CD14-positive monocyte (primary cell): Measurements from ENCODE around the gene PUS1. TPM values are rescaled to one million over a fixed set of nuclear protein-coding genes. Genes with fewer than 3 reads are reported as not detected.

ENCODE experiments used
- DNase-seq, 3 donors: peaks; one replicate each; pipeline ENCODE4 v3.0.0-alpha.2; 2011 to 2022
- H2AFZ ChIP-seq: 2 replicates; pipeline ENCODE4 v1.6.0; 2012; ENCODE audit warnings: mild to moderate bottlenecking, low read depth, low read length, inconsistent platforms; ENCODE audit not compliant: insufficient read depth, poor library complexity, severe bottlenecking
- H3K27ac ChIP-seq, 2 donors: 1 replicate in 1 of 2; 2 replicates in 1 of 2; pipeline ENCODE4 v1.5.1; 2012 to 2013; ENCODE audit warnings: low read length in 2 of 2, control low read depth in 1 of 2, inconsistent platforms in 1 of 2, low read depth in 1 of 2, mild to moderate bottlenecking in 1 of 2
- H3K27me3 ChIP-seq, 2 donors: one replicate each; pipeline versions ENCODE4 v1.6.0 to v1.6.1; 2011 to 2013; ENCODE audit warnings: low read length in 2 of 2; ENCODE audit not compliant: control insufficient read depth in 2 of 2, insufficient read depth in 2 of 2
- H3K36me3 ChIP-seq, 2 donors: replicated peaks in 1 of 2; 1 replicate in 1 of 2; 2 replicates in 1 of 2; pipeline versions ENCODE4 v1.5.1 to v1.6.1; 2012 to 2013; ENCODE audit warnings: low read length in 2 of 2, control low read depth in 1 of 2, inconsistent platforms in 1 of 2, mild to moderate bottlenecking in 1 of 2; ENCODE audit not compliant: insufficient read depth in 2 of 2, control insufficient read depth in 1 of 2
- H3K4me1 ChIP-seq, 2 donors: 1 replicate in 1 of 2; 2 replicates in 1 of 2; pipeline versions ENCODE4 v1.5.1 to v1.6.1; 2012 to 2013; ENCODE audit warnings: low read length in 2 of 2, control low read depth in 1 of 2, inconsistent platforms in 1 of 2, mild to moderate bottlenecking in 1 of 2, moderate library complexity in 1 of 2; ENCODE audit not compliant: insufficient read depth in 2 of 2, control insufficient read depth in 1 of 2
- H3K4me2 ChIP-seq: replicated peaks from 2 replicates; pipeline ENCODE3; 2012; ENCODE audit warnings: low read length, moderate library complexity, mild to moderate bottlenecking; ENCODE audit not compliant: poor library complexity, severe bottlenecking; ENCODE audit errors: extremely low read depth
- H3K4me3 ChIP-seq, 3 experiments: fragments of 200-600 bp in 1 of 3; sonication (generic) in 1 of 3; replicated peaks in 1 of 3; 1 replicate in 2 of 3; 2 replicates in 1 of 3; pipeline ENCODE4 v1.5.1; 2011 to 2013; ENCODE audit warnings: low read length in 3 of 3, mild to moderate bottlenecking in 3 of 3, control low read depth in 2 of 3, low read depth in 2 of 3, inconsistent platforms in 1 of 3, moderate library complexity in 1 of 3
- H3K79me2 ChIP-seq: 2 replicates; pipeline ENCODE4 v1.6.0; 2012; ENCODE audit warnings: mild to moderate bottlenecking, control low read depth, inconsistent platforms, low read length, moderate library complexity; ENCODE audit not compliant: insufficient read depth
- H3K9ac ChIP-seq: 2 replicates; pipeline ENCODE4 v1.6.0; 2017; ENCODE audit warnings: low read length, mild to moderate bottlenecking; ENCODE audit not compliant: insufficient read depth, poor library complexity, severe bottlenecking
- H3K9me3 ChIP-seq, 2 donors: replicated peaks in 1 of 2; 1 replicate in 1 of 2; 2 replicates in 1 of 2; pipeline versions ENCODE4 v1.5.1 to v1.6.1; 2012 to 2013; ENCODE audit warnings: low read length in 2 of 2, control low read depth in 1 of 2; ENCODE audit not compliant: control insufficient read depth in 1 of 2, insufficient read depth in 1 of 2
- H4K20me1 ChIP-seq: 2 replicates; pipeline ENCODE4 v1.6.0; 2012; ENCODE audit warnings: mild to moderate bottlenecking, low read length, control low read depth, moderate library complexity; ENCODE audit not compliant: insufficient read depth
- H3K27ac Mint-ChIP-seq, 7 donors: one replicate each; pipeline ENCODE4 v1.8.0; 2020; ENCODE audit warnings: mild to moderate bottlenecking in 7 of 7, mixed read lengths in 7 of 7, moderate library complexity in 6 of 7, inconsistent platforms in 2 of 7
- H3K27me3 Mint-ChIP-seq, 3 donors: one replicate each; pipeline ENCODE4 v1.8.0; 2021 to 2022; ENCODE audit warnings: low read depth in 3 of 3, mild to moderate bottlenecking in 3 of 3, mixed read lengths in 3 of 3, moderate library complexity in 3 of 3, inconsistent platforms in 1 of 3
- H3K36me3 Mint-ChIP-seq, 2 donors: one replicate each; pipeline ENCODE4 v1.8.0; 2020; ENCODE audit warnings: mixed read lengths in 2 of 2, inconsistent platforms in 1 of 2, mild to moderate bottlenecking in 1 of 2
- H3K4me1 Mint-ChIP-seq: one replicate; pipeline ENCODE4 v1.8.0; 2020; ENCODE audit warnings: mild to moderate bottlenecking, mixed read lengths
- H3K4me3 Mint-ChIP-seq, 2 donors: one replicate each; pipeline ENCODE4 v1.8.0; 2020; ENCODE audit warnings: mild to moderate bottlenecking in 2 of 2, mixed read lengths in 2 of 2, moderate library complexity in 1 of 2
- H3K9me3 Mint-ChIP-seq, 7 donors: one replicate each; pipeline ENCODE4 v1.8.0; 2020 to 2022; ENCODE audit warnings: mixed read lengths in 7 of 7, mild to moderate bottlenecking in 6 of 7, moderate library complexity in 6 of 7, inconsistent platforms in 2 of 7
- WGBS: methylation state at CpG from one replicate; pipeline ENCODE4 v1.1.5; 2013; ENCODE audit warnings: missing lambda C conversion rate; ENCODE audit not compliant: insufficient coverage; 5-methylcytosine and 5-hydroxymethylcytosine counted together
- intact Hi-C, 2 donors: fragments of 100-400 bp; cut with micrococcal nuclease; formaldehyde crosslinking; loops; one replicate each; pipeline versions ENCODE4 v1.15.0 to v1.15.1; 2023
- polyA plus RNA-seq, 3 donors: library from polyadenylated mRNA; depleted of rRNA in 1 of 3; unstranded in 2 of 3; stranded (reverse) in 1 of 3; fragments of 300-500 nt in 2 of 3; fragments of >200 nt in 1 of 3; fragmentation: Illumina TruSeq in 2 of 3; gene quantifications; 1 replicate in 2 of 3; 2 replicates in 1 of 3; pipeline ENCODE4 v1.2.3, GENCODE V29; 2012 to 2021
- TF ChIP-seq, protein P1 (sequence below): fragments of 200-600 bp; IDR thresholded peaks from one replicate; pipeline ENCODE4 v1.8.0; 2022; ENCODE audit warnings: antibody characterized with exemption, mild to moderate bottlenecking

The PUS1 gene
- polyA plus RNA-seq, 3 donors = 5.1 to 30.9 (median 6.9) TPM

DNA sequence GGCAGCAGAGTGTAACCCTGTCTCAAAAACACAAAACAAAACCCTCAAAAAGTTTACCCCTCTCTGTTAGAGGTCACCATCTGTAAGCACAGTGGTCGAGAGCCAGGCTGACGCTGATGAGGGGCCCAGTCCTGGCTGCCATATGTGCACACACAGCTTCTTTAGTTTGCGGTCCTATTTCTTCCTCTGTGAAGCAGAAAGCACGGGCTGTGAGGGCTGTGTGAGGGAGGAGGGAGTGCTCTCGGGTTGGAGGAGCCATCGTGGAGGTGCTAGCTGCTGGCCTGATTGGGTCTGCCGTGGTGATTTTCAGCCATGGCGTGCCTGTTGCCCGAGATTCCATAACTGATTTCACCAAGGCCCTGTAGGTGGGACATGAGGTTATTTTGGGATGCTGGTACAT lies 31.2 kb upstream of the PUS1 start:
- intact Hi-C loops = loop anchor here (2.0 to 5.0 kb wide), 2 partner anchors 31 to 36 kb away; partner anchors contain the start of gene PUS1 (in 1 of the 2)
- H3K4me2 ChIP-seq = no peak overlapping the region
- no peak overlapping the region for H3K4me3 ChIP-seq
- H3K4me1 Mint-ChIP-seq = peaks cover 26% of the 10 kb centered on the region
- H2AFZ ChIP-seq = no peak overlapping the region
- peak overlapping the region in 1 of 2 donors; percentile 27 for H3K4me3 Mint-ChIP-seq
- H3K27me3 Mint-ChIP-seq = no peaks in the 10 kb centered on the region
- no peak for DNase-seq
- H3K79me2 ChIP-seq = peaks cover 72% of the 10 kb centered on the region
- peaks cover 13 to 24% of the 10 kb centered on the region in 2 donors for H3K36me3 ChIP-seq
- H3K9me3 ChIP-seq = no peaks in the 10 kb centered on the region
- peak overlapping the region in 2 of 7 donors; percentile 30 to 57 for H3K27ac Mint-ChIP-seq
- 93% methylated on average over 8 of the region's 9 CpGs for WGBS
- TF ChIP-seq, protein P1, sequence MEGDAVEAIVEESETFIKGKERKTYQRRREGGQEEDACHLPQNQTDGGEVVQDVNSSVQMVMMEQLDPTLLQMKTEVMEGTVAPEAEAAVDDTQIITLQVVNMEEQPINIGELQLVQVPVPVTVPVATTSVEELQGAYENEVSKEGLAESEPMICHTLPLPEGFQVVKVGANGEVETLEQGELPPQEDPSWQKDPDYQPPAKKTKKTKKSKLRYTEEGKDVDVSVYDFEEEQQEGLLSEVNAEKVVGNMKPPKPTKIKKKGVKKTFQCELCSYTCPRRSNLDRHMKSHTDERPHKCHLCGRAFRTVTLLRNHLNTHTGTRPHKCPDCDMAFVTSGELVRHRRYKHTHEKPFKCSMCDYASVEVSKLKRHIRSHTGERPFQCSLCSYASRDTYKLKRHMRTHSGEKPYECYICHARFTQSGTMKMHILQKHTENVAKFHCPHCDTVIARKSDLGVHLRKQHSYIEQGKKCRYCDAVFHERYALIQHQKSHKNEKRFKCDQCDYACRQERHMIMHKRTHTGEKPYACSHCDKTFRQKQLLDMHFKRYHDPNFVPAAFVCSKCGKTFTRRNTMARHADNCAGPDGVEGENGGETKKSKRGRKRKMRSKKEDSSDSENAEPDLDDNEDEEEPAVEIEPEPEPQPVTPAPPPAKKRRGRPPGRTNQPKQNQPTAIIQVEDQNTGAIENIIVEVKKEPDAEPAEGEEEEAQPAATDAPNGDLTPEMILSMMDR = no peak
- H4K20me1 ChIP-seq = peaks cover 67% of the 10 kb centered on the region
- peaks cover 26 to 38% of the 10 kb centered on the region in 2 donors for H3K36me3 Mint-ChIP-seq
- H3K27ac ChIP-seq = no peak overlapping the region
- H3K27me3 ChIP-seq = no peaks in the 10 kb centered on the region
- no peaks in the 10 kb centered on the region for H3K9me3 Mint-ChIP-seq
- no peak overlapping the region for H3K9ac ChIP-seq
- H3K4me1 ChIP-seq = peaks cover 24 to 34% of the 10 kb centered on the region in 2 donors

DNA sequence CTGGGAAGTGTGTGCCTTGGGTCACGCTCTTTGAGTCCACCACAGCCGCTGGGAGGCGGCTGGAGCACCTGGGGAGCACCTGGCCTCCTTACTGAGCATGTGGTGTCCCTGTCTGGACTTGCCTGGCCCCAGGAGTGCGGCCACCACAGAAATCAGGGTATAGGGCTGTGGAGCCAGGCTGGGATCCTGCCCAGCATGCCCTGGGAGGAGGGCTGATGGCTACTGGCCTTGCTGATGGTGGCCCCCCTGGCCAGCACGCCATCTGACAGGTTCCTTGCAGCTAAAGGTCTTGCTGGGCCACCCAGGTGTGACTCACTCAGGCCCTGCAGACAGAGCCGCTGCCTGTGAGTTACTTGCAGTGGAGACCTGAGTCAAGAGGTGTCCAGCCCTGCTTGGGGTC lies 28.7 kb upstream of the PUS1 start:
- peaks cover 19 to 31% of the 10 kb centered on the region in 2 donors for H3K4me1 ChIP-seq
- H3K27ac ChIP-seq = no peak overlapping the region
- H3K36me3 ChIP-seq = peaks cover 13 to 47% of the 10 kb centered on the region in 2 donors
- peaks cover 91% of the 10 kb centered on the region for H3K79me2 ChIP-seq
- no peaks in the 10 kb centered on the region for H3K9me3 ChIP-seq
- peaks cover 92% of the 10 kb centered on the region for H4K20me1 ChIP-seq
- H2AFZ ChIP-seq = no peak overlapping the region
- H3K27me3 ChIP-seq = no peaks in the 10 kb centered on the region
- no peak overlapping the region for H3K27ac Mint-ChIP-seq
- no peak overlapping the region for H3K4me3 Mint-ChIP-seq
- no peak overlapping the region for H3K4me3 ChIP-seq
- H3K9me3 Mint-ChIP-seq = no peaks in the 10 kb centered on the region
- TF ChIP-seq, protein P1 = no peak
- no peak for DNase-seq
- 97% methylated on average over 6 of the region's 6 CpGs for WGBS
- peaks cover 0 to 2% (median 0%) of the 10 kb centered on the region in 3 donors for H3K27me3 Mint-ChIP-seq
- H3K4me2 ChIP-seq = no peak overlapping the region
- peaks cover 23% of the 10 kb centered on the region for H3K4me1 Mint-ChIP-seq
- H3K9ac ChIP-seq = no peak overlapping the region
- intact Hi-C loops = no loop called here
- peaks cover 26 to 48% of the 10 kb centered on the region in 2 donors for H3K36me3 Mint-ChIP-seq
